GM12873 (cell line): ENCODE measurements around the gene SYNJ2.

Experiments used
- TF ChIP-seq, protein P1 (sequence below): IDR thresholded peaks from 2 replicates; pipeline ENCODE4 v1.5.1; 2012; ENCODE audit warnings: low read depth, mild to moderate bottlenecking, moderate library complexity, low read length, control low read depth; ENCODE audit not compliant: insufficient read depth; ENCODE audit errors: missing control alignments

The SYNJ2 gene

GRCh38 chr6:158037771-158038170 lies 56.1 kb downstream of the SYNJ2 start:
- TF ChIP-seq, protein P1, sequence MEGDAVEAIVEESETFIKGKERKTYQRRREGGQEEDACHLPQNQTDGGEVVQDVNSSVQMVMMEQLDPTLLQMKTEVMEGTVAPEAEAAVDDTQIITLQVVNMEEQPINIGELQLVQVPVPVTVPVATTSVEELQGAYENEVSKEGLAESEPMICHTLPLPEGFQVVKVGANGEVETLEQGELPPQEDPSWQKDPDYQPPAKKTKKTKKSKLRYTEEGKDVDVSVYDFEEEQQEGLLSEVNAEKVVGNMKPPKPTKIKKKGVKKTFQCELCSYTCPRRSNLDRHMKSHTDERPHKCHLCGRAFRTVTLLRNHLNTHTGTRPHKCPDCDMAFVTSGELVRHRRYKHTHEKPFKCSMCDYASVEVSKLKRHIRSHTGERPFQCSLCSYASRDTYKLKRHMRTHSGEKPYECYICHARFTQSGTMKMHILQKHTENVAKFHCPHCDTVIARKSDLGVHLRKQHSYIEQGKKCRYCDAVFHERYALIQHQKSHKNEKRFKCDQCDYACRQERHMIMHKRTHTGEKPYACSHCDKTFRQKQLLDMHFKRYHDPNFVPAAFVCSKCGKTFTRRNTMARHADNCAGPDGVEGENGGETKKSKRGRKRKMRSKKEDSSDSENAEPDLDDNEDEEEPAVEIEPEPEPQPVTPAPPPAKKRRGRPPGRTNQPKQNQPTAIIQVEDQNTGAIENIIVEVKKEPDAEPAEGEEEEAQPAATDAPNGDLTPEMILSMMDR: no peak

- TF ChIP-seq, protein P1: no peak
Measured at GRCh38 chr6:158038291-158039177, 56.9 kb downstream of the SYNJ2 start.

DNA sequence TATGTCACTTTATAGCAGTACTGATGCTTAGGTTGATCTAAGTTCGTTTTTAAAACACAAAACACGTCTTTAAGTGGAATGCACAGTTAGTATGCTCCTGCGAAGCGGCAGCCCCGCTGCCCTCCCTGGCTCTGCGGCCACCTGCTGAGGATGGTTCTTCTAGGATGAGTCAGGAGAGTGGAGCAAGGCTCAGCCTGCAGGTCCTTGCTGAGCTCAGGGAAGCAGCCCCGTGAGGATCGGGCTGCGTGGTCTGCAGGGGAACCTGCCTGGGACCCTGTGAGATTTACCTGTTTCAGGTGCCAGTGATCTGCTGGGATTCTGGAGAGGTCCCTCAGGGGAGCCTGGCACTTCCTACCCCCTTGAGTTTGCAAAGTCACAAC lies 57.5 kb downstream of the SYNJ2 start:
- TF ChIP-seq, protein P1: no peak

DNA sequence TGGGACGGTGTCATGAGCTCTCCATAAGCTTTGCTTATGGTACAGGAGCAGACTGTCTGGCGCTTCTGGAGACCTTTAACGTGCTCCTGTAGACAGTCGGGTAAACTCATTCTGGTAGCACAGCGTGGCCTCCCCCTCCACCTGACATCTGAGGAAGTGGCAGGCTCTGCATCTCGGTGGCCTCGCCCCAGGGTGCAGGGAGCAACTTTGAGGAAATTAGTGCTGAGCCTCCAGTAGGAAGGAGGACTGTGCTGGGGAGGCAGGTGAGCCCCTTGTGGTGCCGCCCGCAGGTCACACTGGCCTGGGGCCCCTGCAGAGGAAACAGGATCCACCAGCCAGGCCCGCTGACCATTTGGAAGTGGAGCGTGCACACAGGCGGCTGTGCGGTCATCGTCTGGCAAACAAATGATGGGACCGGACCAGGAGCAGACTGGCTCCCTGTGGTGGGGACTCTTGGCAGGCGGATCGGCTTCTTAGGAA lies 57.9 kb downstream of the SYNJ2 start:
- TF ChIP-seq, protein P1: no peak

DNA sequence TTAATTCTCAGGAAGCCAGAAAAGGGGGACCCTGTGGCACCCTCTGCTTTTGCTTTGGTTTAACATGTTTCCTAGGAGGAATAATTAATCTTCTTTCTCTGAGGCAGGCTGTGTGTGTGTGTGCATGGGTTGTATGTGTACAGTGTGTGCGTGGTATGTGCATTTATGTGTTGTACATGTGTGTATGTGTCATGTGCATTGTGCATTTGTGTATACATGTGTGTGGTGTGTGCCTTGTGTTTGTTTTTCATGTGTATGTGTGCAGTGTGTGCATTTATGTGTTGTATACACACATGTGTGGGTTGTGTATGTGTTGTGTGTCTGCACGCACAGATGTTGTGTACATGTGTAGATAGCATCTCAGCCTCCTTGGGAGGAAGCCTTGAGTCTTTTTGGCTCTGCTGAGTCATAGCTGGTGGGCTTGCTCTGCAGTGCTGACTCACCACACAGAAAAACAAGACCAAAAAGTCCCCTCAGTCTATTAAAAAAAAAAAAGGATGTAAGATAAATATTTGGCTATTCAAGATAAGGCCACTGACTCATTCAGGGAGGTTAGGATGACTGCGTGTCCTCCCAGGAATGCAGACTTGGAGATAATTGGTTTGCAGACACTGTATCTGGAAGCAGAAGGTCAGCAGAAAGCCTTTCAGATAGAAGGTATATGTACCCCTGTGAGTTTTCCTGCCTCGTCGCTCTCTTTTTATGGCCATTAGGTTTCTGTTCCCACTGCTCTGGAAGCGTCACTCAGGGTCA lies 58.6 kb downstream of the SYNJ2 start:
- TF ChIP-seq, protein P1: no peak

DNA sequence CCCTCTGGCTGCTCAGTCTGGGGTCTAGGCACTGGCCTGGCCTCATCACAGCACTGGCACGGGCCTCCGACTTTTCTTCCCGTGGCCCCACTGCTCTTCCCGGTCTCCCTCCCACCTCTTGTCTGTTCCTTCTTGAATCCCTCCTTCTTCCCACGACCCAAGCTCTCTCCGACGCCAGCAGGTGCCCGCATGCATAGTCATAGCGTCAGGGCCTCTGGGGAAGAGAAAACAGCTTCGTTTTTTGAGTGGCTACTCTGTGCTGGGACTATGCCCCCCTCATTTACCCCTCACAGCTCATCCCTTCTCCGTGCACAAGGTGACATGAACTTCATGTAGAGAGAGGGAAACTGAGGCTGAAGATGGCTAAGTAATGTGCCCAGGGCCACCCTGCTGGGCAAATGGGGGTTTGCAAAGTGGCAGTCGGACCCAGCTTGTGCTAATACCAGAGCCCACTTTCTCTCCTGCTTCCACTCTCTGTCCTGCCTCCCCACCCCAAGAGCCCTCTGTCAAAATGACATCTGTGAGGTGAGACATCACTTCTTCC lies 59.2 kb downstream of the SYNJ2 start:
- TF ChIP-seq, protein P1: no peak

- TF ChIP-seq, protein P1: no peak
Measured at GRCh38 chr6:158041370-158041769, 59.7 kb downstream of the SYNJ2 start.
